K562 (cell line): ENCODE data around the gene GREB1.

ENCODE experiments used
- COPS2 ChIP-seq: fragments of 450-650 bp; conservative IDR thresholded peaks from 2 replicates; pipeline ENCODE4 v1.6.1; 2016; ENCODE audit warnings: mild to moderate bottlenecking, moderate library complexity
- SETDB1 ChIP-seq: IDR thresholded peaks from one replicate; pipeline ENCODE4 v1.6.1; 2012; ENCODE audit warnings: low read length, control low read depth, inconsistent platforms
- ZNF277 ChIP-seq: fragments of 250-450 bp; sonication (Bioruptor Pico); IDR thresholded peaks from 2 replicates; pipeline ENCODE4 v1.8.0; 2022; ENCODE audit warnings: inconsistent platforms, mild to moderate bottlenecking, moderate library complexity, borderline replicate concordance
- TF ChIP-seq, protein P1 (sequence below): sonication (generic); formaldehyde crosslinking; IDR thresholded peaks from 2 replicates; pipeline ENCODE4 v1.8.0; 2022; ENCODE audit warnings: missing genetic modification reagents, mild to moderate bottlenecking, moderate library complexity, borderline replicate concordance

DNA sequence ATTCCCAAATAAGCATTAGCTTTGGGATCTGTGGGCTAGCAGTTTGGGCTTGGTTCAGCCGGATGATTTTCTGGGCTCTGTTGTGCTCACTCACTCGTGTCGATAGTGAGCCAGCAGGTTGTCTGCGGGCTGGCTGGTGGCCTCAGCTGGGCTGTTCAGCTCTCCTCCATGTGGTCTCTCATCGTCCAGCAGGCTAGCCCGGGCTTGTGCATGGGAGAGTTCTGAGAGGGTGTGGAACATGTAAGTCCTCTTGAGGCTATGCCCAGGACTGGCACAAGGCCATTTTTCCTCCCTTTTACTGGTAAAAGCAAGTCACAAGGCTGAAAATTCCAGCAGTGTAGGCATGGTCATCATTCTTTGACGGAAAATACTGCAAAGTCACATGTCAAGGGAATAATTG is 97.6 kb downstream of the GREB1 start:
- TF ChIP-seq, protein P1, sequence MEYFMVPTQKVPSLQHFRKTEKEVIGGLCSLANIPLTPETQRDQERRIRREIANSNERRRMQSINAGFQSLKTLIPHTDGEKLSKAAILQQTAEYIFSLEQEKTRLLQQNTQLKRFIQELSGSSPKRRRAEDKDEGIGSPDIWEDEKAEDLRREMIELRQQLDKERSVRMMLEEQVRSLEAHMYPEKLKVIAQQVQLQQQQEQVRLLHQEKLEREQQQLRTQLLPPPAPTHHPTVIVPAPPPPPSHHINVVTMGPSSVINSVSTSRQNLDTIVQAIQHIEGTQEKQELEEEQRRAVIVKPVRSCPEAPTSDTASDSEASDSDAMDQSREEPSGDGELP (CRISPR knock-in tag) = no peak
- TF ChIP-seq COPS2 = no peak
- no peak for TF ChIP-seq ZNF277 (CRISPR knock-in tag)
- no peak for TF ChIP-seq SETDB1
